Parathyroid adenoma (tissue), 2 donors: ENCODE data around the gene FLYWCH2.

ENCODE experiments used
- H2AFZ ChIP-seq: fragments of 300-600 bp; sonication (generic); one replicate; pipeline ENCODE4 v1.7.0; 2017; ENCODE audit warnings: antibody characterized with exemption, mild to moderate bottlenecking
- H3K27ac ChIP-seq: fragments of 300-600 bp; sonication (generic); one replicate; pipeline ENCODE4 v1.7.0; 2017
- H3K27me3 ChIP-seq: fragments of 300-600 bp; sonication (generic); one replicate; pipeline ENCODE4 v1.7.0; 2017; ENCODE audit warnings: low read length; ENCODE audit not compliant: control insufficient read depth, insufficient read depth
- H3K36me3 ChIP-seq: fragments of 300-600 bp; sonication (generic); one replicate; pipeline ENCODE4 v1.7.0; 2017; ENCODE audit warnings: low read length; ENCODE audit not compliant: control insufficient read depth, insufficient read depth
- H3K4me1 ChIP-seq: fragments of 300-600 bp; sonication (generic); one replicate; pipeline ENCODE4 v1.7.0; 2017; ENCODE audit warnings: control low read depth
- H3K4me2 ChIP-seq: fragments of 300-600 bp; sonication (generic); one replicate; pipeline ENCODE4 v1.7.0; 2017; ENCODE audit warnings: low read length
- H3K4me3 ChIP-seq: fragments of 300-600 bp; sonication (generic); one replicate; pipeline ENCODE4 v1.7.0; 2017; ENCODE audit warnings: low read depth, low read length
- H3K79me2 ChIP-seq: fragments of 300-600 bp; sonication (generic); one replicate; pipeline ENCODE4 v1.7.0; 2017; ENCODE audit warnings: control low read depth
- H3K9ac ChIP-seq: fragments of 300-600 bp; sonication (generic); one replicate; pipeline ENCODE4 v1.7.0; 2017; ENCODE audit warnings: mild to moderate bottlenecking
- H3K9me3 ChIP-seq: fragments of 300-600 bp; sonication (generic); one replicate; pipeline ENCODE4 v1.7.0; 2017; ENCODE audit warnings: low read length; ENCODE audit not compliant: control insufficient read depth
- CTCF ChIP-seq: fragments of 300-600 bp; sonication (generic); IDR thresholded peaks from one replicate; pipeline ENCODE4 v1.7.0; 2017; ENCODE audit warnings: antibody characterized with exemption, mild to moderate bottlenecking
- donor health status: primary hyperparathyroidism.

Gene FLYWCH2

DNA sequence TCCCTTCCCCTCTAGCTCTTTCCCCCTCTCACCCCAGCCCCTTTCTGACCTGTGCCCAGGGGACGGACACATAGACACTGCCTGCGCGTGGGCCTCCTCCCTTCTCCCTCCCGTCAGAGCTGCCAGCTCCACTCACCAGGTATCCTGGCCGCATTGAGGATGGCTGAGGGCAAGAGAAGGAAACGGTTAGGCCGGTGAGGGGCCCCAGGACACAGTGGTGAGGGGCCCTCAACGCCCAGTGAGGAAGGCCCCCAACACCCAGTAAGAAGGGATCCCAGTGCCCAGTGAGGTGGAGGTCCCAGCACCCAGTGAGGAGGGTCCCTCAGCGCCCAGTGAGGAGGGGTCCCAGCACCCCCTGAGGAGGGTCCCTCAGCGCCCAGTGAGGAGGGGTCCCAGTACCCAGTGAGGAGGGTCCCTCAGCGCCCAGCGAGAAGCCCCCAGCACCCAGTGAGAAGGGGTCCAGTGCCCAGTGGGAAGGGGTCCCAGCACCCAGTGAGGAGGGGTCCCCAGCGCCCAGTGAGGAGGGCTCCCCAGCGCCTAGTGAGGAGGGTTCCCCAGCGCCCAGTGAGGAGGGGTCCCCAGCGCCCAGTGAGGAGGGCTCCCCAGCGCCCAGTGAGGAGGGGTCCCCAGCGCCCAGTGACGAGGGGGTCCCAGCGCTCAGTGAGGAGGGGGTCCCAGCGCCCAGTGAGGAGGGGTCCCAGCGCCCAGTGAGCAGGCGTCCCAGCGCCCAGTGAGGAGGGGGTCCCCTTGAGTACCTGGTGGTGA lies 26.1 kb upstream of the FLYWCH2 start:
- H3K27me3 ChIP-seq, result no peaks in the 10 kb centered on the region
- peak overlapping the region; percentile 86 for H3K4me3 ChIP-seq
- peak overlapping the region; percentile 99 for H3K27ac ChIP-seq
- TF ChIP-seq CTCF, result no peak
- H2AFZ ChIP-seq, result no peak overlapping the region
- no peak overlapping the region for H3K9ac ChIP-seq
- H3K4me1 ChIP-seq, result peaks cover 4% of the 10 kb centered on the region
- H3K79me2 ChIP-seq, result no peaks in the 10 kb centered on the region
- peak overlapping the region; percentile 63 for H3K4me2 ChIP-seq
- no peaks in the 10 kb centered on the region for H3K36me3 ChIP-seq
- H3K9me3 ChIP-seq, result no peaks in the 10 kb centered on the region

DNA sequence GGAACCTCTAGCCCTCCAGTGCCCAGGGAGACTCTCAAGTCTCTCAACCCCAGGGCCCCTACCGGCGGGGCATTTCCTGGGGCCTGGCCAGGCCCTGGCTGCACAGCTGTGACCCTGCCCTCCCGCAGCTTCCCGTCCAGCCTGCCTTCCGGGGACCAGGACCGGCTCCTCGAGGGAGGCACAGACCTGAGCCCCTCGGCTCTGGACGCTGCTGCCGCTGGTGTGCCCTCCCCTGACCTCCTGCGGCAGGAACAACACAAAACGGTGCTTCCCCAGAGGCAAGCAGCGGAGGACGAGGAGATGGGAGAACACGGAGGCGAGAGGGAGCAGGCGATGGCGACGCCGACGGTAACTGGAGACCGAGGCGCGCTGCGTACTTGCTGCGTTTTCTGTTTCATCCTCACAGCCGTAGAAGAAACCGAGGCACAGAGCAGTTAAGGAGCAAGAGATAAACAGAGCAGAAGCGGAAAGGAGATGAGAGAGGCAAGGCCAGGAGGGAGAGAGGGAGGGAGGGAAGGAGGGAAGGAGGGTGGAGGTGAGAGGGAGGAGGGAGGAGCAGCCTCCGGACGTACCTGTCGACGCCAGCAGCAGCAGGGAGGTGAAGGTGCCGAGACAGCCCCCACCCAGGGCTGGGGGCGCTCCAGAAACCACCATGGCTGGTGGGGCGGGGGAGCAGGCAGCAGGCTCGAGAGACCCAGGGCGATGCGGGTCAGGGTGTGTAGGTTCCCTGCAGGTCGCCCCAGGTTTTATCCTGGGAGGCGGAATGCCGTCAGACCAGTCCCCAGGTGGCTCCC lies 25.4 kb upstream of the FLYWCH2 start, which contains the start of gene PRSS22:
Gene PRSS22 (minus strand): TSS at position 720 of the 794 bp plus-strand sequence. CDS start 66 bp downstream, at position 654.
- peak within 1 kb of the TSS; percentile 77 for H3K9ac ChIP-seq
- H3K27ac ChIP-seq, result peak within 1 kb of the TSS; percentile 99
- peak within 1 kb of the TSS; percentile 86 for H3K4me3 ChIP-seq

GRCh38 chr16:2858245-2859025 lies 24.6 kb upstream of the FLYWCH2 start:
- Histone ChIP-seq H2AFZ (peak overlapping the region; percentile 98), H3K4me3 (peak overlapping the region; percentile 86), H3K9ac (peak overlapping the region; percentile 77), H3K79me2 (no peaks in the 10 kb centered on the region), H3K27me3 (no peaks in the 10 kb centered on the region), H3K9me3 (no peaks in the 10 kb centered on the region), H3K36me3 (no peaks in the 10 kb centered on the region), H3K4me2 (peak overlapping the region; percentile 63), H3K4me1 (peaks cover 4% of the 10 kb centered on the region), H3K27ac (peak overlapping the region; percentile 99)
- peak; percentile 44 for TF ChIP-seq CTCF

More for the DNA sequence above, 25.4 kb upstream of the FLYWCH2 start, which contains the start of gene PRSS22:
- Histone ChIP-seq H3K4me1 (peaks cover 4% of the 10 kb centered on the region), H2AFZ (peak within 1 kb of the TSS; percentile 98), H3K79me2 (no peaks in the 10 kb centered on the region), H3K4me2 (peak within 1 kb of the TSS; percentile 63), H3K27me3 (no peaks in the 10 kb centered on the region), H3K9me3 (no peaks in the 10 kb centered on the region), H3K36me3 (no peaks in the 10 kb centered on the region)
- TF ChIP-seq CTCF, result no peak

DNA sequence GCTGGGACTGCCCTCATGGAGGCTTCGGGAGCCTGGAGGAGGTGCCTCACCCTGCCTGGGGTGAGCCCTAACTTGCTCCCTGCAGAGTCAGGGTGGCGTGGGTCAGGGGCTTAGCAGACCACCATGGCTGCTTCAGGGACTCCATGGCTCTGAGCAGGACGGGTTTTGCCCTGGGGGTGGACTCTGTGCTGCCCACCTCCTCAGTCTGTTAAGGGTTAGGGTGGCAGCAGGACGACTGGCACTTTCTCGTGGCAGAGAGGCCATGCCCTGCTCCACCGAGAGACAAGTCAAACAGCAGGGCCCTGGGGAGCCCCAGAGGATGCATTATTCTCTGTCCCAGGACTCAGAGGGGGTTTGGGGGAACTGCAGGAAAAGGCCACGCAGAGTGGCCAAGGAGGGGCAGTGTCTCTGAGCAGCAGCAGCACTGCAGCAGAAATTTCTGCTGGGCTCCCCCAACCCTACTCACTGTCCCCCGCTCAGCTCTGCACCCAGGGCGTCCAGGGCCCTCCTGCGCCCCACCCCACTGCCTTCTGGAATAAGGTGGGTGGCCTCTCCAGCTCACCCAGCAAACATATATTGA lies 23.2 kb upstream of the FLYWCH2 start:
- H3K79me2 ChIP-seq, result no peaks in the 10 kb centered on the region
- no peak overlapping the region for H2AFZ ChIP-seq
- H3K27me3 ChIP-seq, result no peaks in the 10 kb centered on the region
- no peak overlapping the region for H3K9ac ChIP-seq
- no peak overlapping the region for H3K27ac ChIP-seq
- no peaks in the 10 kb centered on the region for H3K36me3 ChIP-seq
- peaks cover 4% of the 10 kb centered on the region for H3K4me1 ChIP-seq
- H3K4me3 ChIP-seq, result no peak overlapping the region
- no peaks in the 10 kb centered on the region for H3K9me3 ChIP-seq
- H3K4me2 ChIP-seq, result no peak overlapping the region
- no peak for TF ChIP-seq CTCF
